RPMI7951 (cell line): ENCODE measurements around the gene SSR4. TPM values are rescaled to one million over a fixed set of nuclear protein-coding genes. Genes with fewer than 3 reads are reported as not detected.
"Not testable (repeated sequence)": the region's sequence is repeated elsewhere in the genome, so short reads cannot be mapped to it uniquely, and the experiment has no call there.

ENCODE experiments used
- DNase-seq: peaks from one replicate; pipeline ENCODE4 v3.0.0-alpha.2; 2012; ENCODE audit warnings: low read depth
- total RNA-seq: library from RNA; depleted of rRNA; stranded (reverse); fragments of >200 nt; shearing (Covaris generic); gene quantifications from 2 replicates; pipeline ENCODE4 v1.2.3, GENCODE V29; 2014

Gene SSR4
- total RNA-seq, 1 experiment from 2014 or later: 203 TPM

GRCh38 chrX:153804100-153804595 lies 9.7 kb downstream of the SSR4 start:
- DNase-seq: no peak

- DNase-seq: no peak
These were observed 10.2 kb downstream of the SSR4 start for GRCh38 chrX:153804621-153805020.

- no peak for DNase-seq
These were observed 11.0 kb downstream of the SSR4 start for GRCh38 chrX:153805436-153805835.

- no peak for DNase-seq
These were observed 12.6 kb downstream of the SSR4 start for GRCh38 chrX:153806999-153807575.

- DNase-seq: no peak
These were observed 13.5 kb downstream of the SSR4 start for GRCh38 chrX:153807976-153808375.

- DNase-seq: no peak
These were observed 17.8 kb downstream of the SSR4 start for GRCh38 chrX:153812220-153812619.

- no peak for DNase-seq
These were observed 18.7 kb downstream of the SSR4 start for GRCh38 chrX:153813161-153813560.

- no peak for DNase-seq
These were observed 20.3 kb downstream of the SSR4 start for GRCh38 chrX:153814591-153815315.

- DNase-seq: no peak
These were observed 22.6 kb downstream of the SSR4 start for GRCh38 chrX:153816831-153817690.

GRCh38 chrX:153818064-153818463 lies 23.6 kb downstream of the SSR4 start:
- DNase-seq: not testable (repeated sequence)

GRCh38 chrX:153818571-153819383 lies 24.3 kb downstream of the SSR4 start:
- DNase-seq: peak; percentile 15

GRCh38 chrX:153819384-153820040 lies 25.0 kb downstream of the SSR4 start:
- no peak for DNase-seq

- no peak for DNase-seq
These were observed 26.1 kb downstream of the SSR4 start for GRCh38 chrX:153820601-153821000.

- DNase-seq: no peak
These were observed 26.6 kb downstream of the SSR4 start for GRCh38 chrX:153821066-153821465.

GRCh38 chrX:153824348-153824747 lies 29.9 kb downstream of the SSR4 start:
- DNase-seq: no peak

- no peak for DNase-seq
These were observed 30.6 kb downstream of the SSR4 start for GRCh38 chrX:153825042-153825441.

- DNase-seq: no peak
These were observed 32.5 kb downstream of the SSR4 start for GRCh38 chrX:153827016-153827415.

- no peak for DNase-seq
These were observed 33.4 kb downstream of the SSR4 start for GRCh38 chrX:153827903-153828302.

- DNase-seq: no peak
These were observed 33.8 kb downstream of the SSR4 start for GRCh38 chrX:153828308-153828707.

GRCh38 chrX:153828723-153829548 lies 34.5 kb downstream of the SSR4 start:
- DNase-seq: no peak

GRCh38 chrX:153829549-153829798 lies 35.0 kb downstream of the SSR4 start:
- DNase-seq: no peak
